ENCODE results near the gene KCNAB1. TPM values are rescaled to one million over a fixed set of nuclear protein-coding genes. Genes with fewer than 3 reads are reported as not detected.

The KCNAB1 gene
- total RNA-seq, 1 donor from 2014 or later = 2.1 TPM

- Mint-ChIP-seq H3K4me1 (ENCODE audit: low read depth) (peaks cover 4% of the 10 kb centered on the region), H3K36me3 (ENCODE audit: insufficient read depth) (no peaks in the 10 kb centered on the region), H3K27ac (no peak overlapping the region), H3K27me3 (no peaks in the 10 kb centered on the region), H3K9me3 (ENCODE audit: low read depth) (peaks cover 4% of the 10 kb centered on the region), H3K4me3 (ENCODE audit: low read depth) (no peak overlapping the region)
- no peak for DNase-seq (ENCODE audit: low spot score, unreplicated experiment)
- TF ChIP-seq CTCF (IDR thresholded peaks at IDR 0.05; ENCODE audit: unreplicated experiment) = no peak
Measured at GRCh38 chr3:156330415-156330814, 210.0 kb downstream of the KCNAB1 start.

GRCh38 chr3:156332304-156332703 lies 211.9 kb downstream of the KCNAB1 start:
- TF ChIP-seq CTCF (IDR thresholded peaks at IDR 0.05; ENCODE audit: unreplicated experiment) = no peak
- Mint-ChIP-seq H3K9me3 (ENCODE audit: low read depth) (peaks cover 4% of the 10 kb centered on the region), H3K4me1 (ENCODE audit: low read depth) (peaks cover 4% of the 10 kb centered on the region), H3K4me3 (ENCODE audit: low read depth) (no peak overlapping the region), H3K27ac (no peak overlapping the region), H3K36me3 (ENCODE audit: insufficient read depth) (no peaks in the 10 kb centered on the region), H3K27me3 (no peaks in the 10 kb centered on the region)
- DNase-seq (ENCODE audit: low spot score, unreplicated experiment) = no peak

GRCh38 chr3:156334841-156335545 lies 214.6 kb downstream of the KCNAB1 start:
- Mint-ChIP-seq H3K27me3 (no peaks in the 10 kb centered on the region), H3K9me3 (ENCODE audit: low read depth) (no peaks in the 10 kb centered on the region), H3K36me3 (ENCODE audit: insufficient read depth) (no peaks in the 10 kb centered on the region), H3K4me3 (ENCODE audit: low read depth) (no peak overlapping the region), H3K27ac (no peak overlapping the region), H3K4me1 (ENCODE audit: low read depth) (peaks cover 4% of the 10 kb centered on the region)
- no peak for TF ChIP-seq CTCF (IDR thresholded peaks at IDR 0.05; ENCODE audit: unreplicated experiment)
- no peak for DNase-seq (ENCODE audit: low spot score, unreplicated experiment)

GRCh38 chr3:156339491-156339890 lies 219.1 kb downstream of the KCNAB1 start:
- no peaks in the 10 kb centered on the region for H3K36me3 Mint-ChIP-seq (ENCODE audit: insufficient read depth)
- no peak overlapping the region for H3K27ac Mint-ChIP-seq
- peaks cover 4% of the 10 kb centered on the region for H3K4me1 Mint-ChIP-seq (ENCODE audit: low read depth)
- H3K4me3 Mint-ChIP-seq (ENCODE audit: low read depth) = no peak overlapping the region
- TF ChIP-seq CTCF (IDR thresholded peaks at IDR 0.05; ENCODE audit: unreplicated experiment) = no peak
- H3K27me3 Mint-ChIP-seq = no peaks in the 10 kb centered on the region
- no peaks in the 10 kb centered on the region for H3K9me3 Mint-ChIP-seq (ENCODE audit: low read depth)
- no peak for DNase-seq (ENCODE audit: low spot score, unreplicated experiment)

- TF ChIP-seq CTCF (IDR thresholded peaks at IDR 0.05; ENCODE audit: unreplicated experiment) = no peak
- H3K9me3 Mint-ChIP-seq (ENCODE audit: low read depth) = no peaks in the 10 kb centered on the region
- no peaks in the 10 kb centered on the region for H3K27me3 Mint-ChIP-seq
- H3K27ac Mint-ChIP-seq = no peak overlapping the region
- H3K4me3 Mint-ChIP-seq (ENCODE audit: low read depth) = no peak overlapping the region
- no peaks in the 10 kb centered on the region for H3K4me1 Mint-ChIP-seq (ENCODE audit: low read depth)
- H3K36me3 Mint-ChIP-seq (ENCODE audit: insufficient read depth) = no peaks in the 10 kb centered on the region
- no peak for DNase-seq (ENCODE audit: low spot score, unreplicated experiment)
Measured at GRCh38 chr3:156341332-156341731, 221.0 kb downstream of the KCNAB1 start.

All from progenitor cell of endocrine pancreas (in vitro differentiated cells).